Fibroblast of villous mesenchyme (primary cell): ENCODE measurements around the gene KRTAP10-5. TPM values are rescaled to one million over a fixed set of nuclear protein-coding genes. Genes with fewer than 3 reads are reported as not detected.
"Not testable (repeated sequence)": the region's sequence is repeated elsewhere in the genome, so short reads cannot be mapped to it uniquely, and the experiment has no call there.

ENCODE experiments used
- DNase-seq: peaks from one replicate; pipeline ENCODE4 v3.0.0-alpha.2; 2010; ENCODE audit warnings: low read depth
- H3K4me3 ChIP-seq: 2 replicates; pipeline ENCODE4 v1.5.1; 2011; ENCODE audit warnings: low read depth, mild to moderate bottlenecking, low read length
- CTCF ChIP-seq: IDR thresholded peaks from 2 replicates; pipeline ENCODE4 v1.5.1; 2012; ENCODE audit warnings: low read depth, mild to moderate bottlenecking, low read length; ENCODE audit not compliant: insufficient read depth
- total RNA-seq: library from RNA; depleted of rRNA; stranded (reverse); fragments of >200 nt; gene quantifications from 2 replicates; pipeline ENCODE4 v1.2.3, GENCODE V29; 2012

The KRTAP10-5 gene
- total RNA-seq, 1 donor, result not detected

- no peak overlapping the region for H3K4me3 ChIP-seq
- TF ChIP-seq CTCF, result no peak
- no peak for DNase-seq
Measured at GRCh38 chr21:44609193-44609592, 28.8 kb upstream of the KRTAP10-5 start.

GRCh38 chr21:44606495-44606894, 26.1 kb upstream of the KRTAP10-5 start:
- H3K4me3 ChIP-seq, result no peak overlapping the region
- DNase-seq, result no peak
- TF ChIP-seq CTCF, result no peak

- DNase-seq, result no peak
- H3K4me3 ChIP-seq, result no peak overlapping the region
- no peak for TF ChIP-seq CTCF
Measured at GRCh38 chr21:44603911-44604310, 23.5 kb upstream of the KRTAP10-5 start.

GRCh38 chr21:44603109-44603875, 22.9 kb upstream of the KRTAP10-5 start:
- no peak for DNase-seq
- TF ChIP-seq CTCF, result no peak
- H3K4me3 ChIP-seq, result no peak overlapping the region

GRCh38 chr21:44602463-44602850, 22.1 kb upstream of the KRTAP10-5 start:
- H3K4me3 ChIP-seq, result no peak overlapping the region
- no peak for TF ChIP-seq CTCF
- no peak for DNase-seq

GRCh38 chr21:44601596-44602462, 21.4 kb upstream of the KRTAP10-5 start:
- H3K4me3 ChIP-seq, result no peak overlapping the region
- no peak for TF ChIP-seq CTCF
- no peak for DNase-seq

GRCh38 chr21:44601091-44601490, 20.7 kb upstream of the KRTAP10-5 start:
- not testable (repeated sequence) for DNase-seq, H3K4me3 ChIP-seq

- DNase-seq, H3K4me3 ChIP-seq: not testable (repeated sequence)
Measured at GRCh38 chr21:44600118-44600978, 19.9 kb upstream of the KRTAP10-5 start, which contains the start of gene KRTAP10-7. Gene KRTAP10-7, plus strand, starts transcription at chr21:44600597. Its CDS starts 25 bp downstream, at chr21:44600622.
